Left lung (tissue), 10 donors: ENCODE results near the gene NR3C2. TPM values are rescaled to one million over a fixed set of nuclear protein-coding genes. Genes with fewer than 3 reads are reported as not detected.
A peak's percentile ranks its signal among the peaks of the same experiment; 100 is the strongest.

Experiments
- ATAC-seq: fragments of 200-7000 bp; cut with Tn5 transposase; one replicate; pipeline ENCODE4 v1.9.1; 2020; ENCODE audit warnings: moderate library complexity
- DNase-seq, 4 donors: peaks; one replicate each; pipeline ENCODE4 v3.0.0-alpha.2; 2013 to 2020
- H3K27ac ChIP-seq, 2 donors: fragments of 200-600 bp; sonication (generic) in 1 of 2; one replicate each; pipeline versions ENCODE4 v1.5.0 to v1.8.0; 2020 to 2021
- H3K27me3 ChIP-seq, 2 donors: fragments of 200-600 bp; sonication (generic) in 1 of 2; one replicate each; pipeline versions ENCODE4 v1.5.0 to v1.8.0; 2020 to 2021
- H3K36me3 ChIP-seq, 2 donors: fragments of 200-600 bp; sonication (generic) in 1 of 2; one replicate each; pipeline versions ENCODE4 v1.5.0 to v1.8.0; 2020 to 2021
- H3K4me1 ChIP-seq, 2 donors: fragments of 200-600 bp; one replicate each; pipeline ENCODE4 v1.8.0; 2021
- H3K4me3 ChIP-seq, 2 donors: fragments of 200-600 bp; sonication (generic) in 1 of 2; one replicate each; pipeline versions ENCODE4 v1.5.0 to v1.8.0; 2020 to 2021; ENCODE audit warnings: mild to moderate bottlenecking in 1 of 2
- H3K9me3 ChIP-seq, 2 donors: fragments of 200-600 bp; sonication (generic) in 1 of 2; one replicate each; pipeline versions ENCODE4 v1.5.0 to v1.8.0; 2020 to 2021
- CTCF ChIP-seq, 2 donors: fragments of 200-600 bp; sonication (generic) in 1 of 2; IDR thresholded peaks; one replicate each; pipeline versions ENCODE4 v1.5.0 to v1.8.0; 2021; ENCODE audit warnings: antibody characterized with exemption in 2 of 2
- intact Hi-C, 2 donors: fragments of 100-400 bp; cut with DNase I; formaldehyde crosslinking; loops; one replicate each; pipeline versions ENCODE4 v1.11.2 to v1.14.2; 2022
- polyA plus RNA-seq, 6 donors: library from polyadenylated mRNA; unstranded; fragments of 120-200 nt; gene quantifications; one replicate each; pipeline ENCODE4 v1.2.1, GENCODE V29; 2013; ENCODE audit not compliant: insufficient read length in 6 of 6
- total RNA-seq, 2 donors: library from RNA; stranded (reverse); fragmentation: NEBNext Ultra II Directional; extraction: Animal tissue kit (Norgen Biotek cat#: 25700); gene quantifications; one replicate each; pipeline ENCODE4 v1.2.1, GENCODE V29; 2021
- donor health status: DM: no; HTN: yes; CAD: no.
- donor health status: DM: no; HTN: no; CAD: no.

NR3C2 gene
- total and polyA plus RNA-seq, 8 donors = 13.1 to 25.0 (median 17.0) TPM

- H3K36me3 ChIP-seq = peaks cover 0 to 31% of the 10 kb centered on the region in 2 donors
- no peaks in the 10 kb centered on the region for H3K27me3 ChIP-seq
- DNase-seq = no peak
- H3K4me3 ChIP-seq = no peak overlapping the region
- no peaks in the 10 kb centered on the region for H3K9me3 ChIP-seq
- H3K4me1 ChIP-seq = no peaks in the 10 kb centered on the region
- intact Hi-C loops = no loop called here
- no peak for TF ChIP-seq CTCF (IDR thresholded peaks at IDR 0.05)
- peak overlapping the region in 1 of 2 donors; percentile 18 for H3K27ac ChIP-seq
- ATAC-seq = peak; percentile 65
Measured at GRCh38 chr4:148112231-148112982, 329.8 kb downstream of the NR3C2 start.

- peaks cover 0 to 9% of the 10 kb centered on the region in 2 donors for H3K9me3 ChIP-seq
Measured at GRCh38 chr4:148110169-148110568, 332.0 kb downstream of the NR3C2 start.

GRCh38 chr4:148109216-148109615 lies 333.0 kb downstream of the NR3C2 start:
- ATAC-seq (no peak), DNase-seq (no peak)
- Histone ChIP-seq H3K9me3 (peaks cover 0 to 9% of the 10 kb centered on the region in 2 donors), H3K36me3 (peaks cover 0 to 33% of the 10 kb centered on the region in 2 donors), H3K4me3 (no peak overlapping the region), H3K4me1 (no peaks in the 10 kb centered on the region), H3K27me3 (no peaks in the 10 kb centered on the region), H3K27ac (no peak overlapping the region)
- TF ChIP-seq CTCF (IDR thresholded peaks at IDR 0.05) = no peak
- intact Hi-C loops = no loop called here

More at GRCh38 chr4:148110169-148110568, 332.0 kb downstream of the NR3C2 start:
- Histone ChIP-seq H3K4me1 (no peaks in the 10 kb centered on the region), H3K27ac (no peak overlapping the region), H3K36me3 (peaks cover 0 to 33% of the 10 kb centered on the region in 2 donors), H3K4me3 (no peak overlapping the region), H3K27me3 (no peaks in the 10 kb centered on the region)
- intact Hi-C loops = no loop called here
- no peak for TF ChIP-seq CTCF (IDR thresholded peaks at IDR 0.05)
- DNase-seq = no peak
- ATAC-seq = no peak

- H3K27ac ChIP-seq = no peak overlapping the region
- H3K9me3 ChIP-seq = peaks cover 0 to 9% of the 10 kb centered on the region in 2 donors
- no peak overlapping the region for H3K4me3 ChIP-seq
- H3K36me3 ChIP-seq = peaks cover 0 to 33% of the 10 kb centered on the region in 2 donors
- no peak for TF ChIP-seq CTCF (IDR thresholded peaks at IDR 0.05)
- H3K4me1 ChIP-seq = no peaks in the 10 kb centered on the region
- no peak for DNase-seq
- no peak for ATAC-seq
- no peaks in the 10 kb centered on the region for H3K27me3 ChIP-seq
- intact Hi-C loops = no loop called here
Measured at GRCh38 chr4:148108766-148109165, 333.4 kb downstream of the NR3C2 start.

- Histone ChIP-seq H3K27me3 (no peaks in the 10 kb centered on the region), H3K4me3 (no peak overlapping the region), H3K9me3 (peaks cover 0 to 9% of the 10 kb centered on the region in 2 donors), H3K27ac (no peak overlapping the region), H3K36me3 (peaks cover 0 to 24% of the 10 kb centered on the region in 2 donors), H3K4me1 (no peaks in the 10 kb centered on the region)
- TF ChIP-seq CTCF (IDR thresholded peaks at IDR 0.05) = no peak
- DNase-seq = peak in 2 of 4 donors; percentile 13 to 30
- intact Hi-C loops = no loop called here
- ATAC-seq = no peak
Measured at GRCh38 chr4:148103597-148104355, 338.4 kb downstream of the NR3C2 start.
